Activated CD8-positive, alpha-beta memory T cell treated with anti-CD3 and anti-CD28 coated beads for 1 hour (primary cell): ENCODE measurements around the gene GRIA2.
"Not testable (repeated sequence)": the region's sequence is repeated elsewhere in the genome, so short reads cannot be mapped to it uniquely, and the experiment has no call there.

Source experiments
- DNase-seq, 2 donors: peaks; one replicate each; pipeline ENCODE4 v3.0.0-alpha.2; 2020; ENCODE audit warnings: low read depth in 1 of 2; ENCODE audit errors: extremely low read depth in 1 of 2

GRIA2 gene

GRCh38 chr4:157220371-157220881 lies at the start of gene GRIA2:
Gene GRIA2 (plus strand): TSS chr4:157220728. CDS start chr4:157221043, 315 bp downstream.
- DNase-seq = no peak

GRCh38 chr4:157172011-157172410 lies 48.5 kb upstream of the GRIA2 start:
- DNase-seq = no peak

- not testable (repeated sequence) for DNase-seq
These were observed 40.3 kb upstream of the GRIA2 start for GRCh38 chr4:157180268-157180667.

- no peak for DNase-seq
These were observed 36.2 kb upstream of the GRIA2 start for GRCh38 chr4:157184300-157184699.

GRCh38 chr4:157185363-157185762 lies 35.2 kb upstream of the GRIA2 start:
- DNase-seq = no peak

GRCh38 chr4:157195374-157195773 lies 25.2 kb upstream of the GRIA2 start:
- DNase-seq = no peak

- DNase-seq = no peak
These were observed 24.5 kb upstream of the GRIA2 start for GRCh38 chr4:157196046-157196445.

GRCh38 chr4:157204634-157205244 lies 15.8 kb upstream of the GRIA2 start:
- DNase-seq = no peak

- no peak for DNase-seq
These were observed 2.8 kb upstream of the GRIA2 start for GRCh38 chr4:157217708-157218107.

GRCh38 chr4:157219711-157220370 lies 687 bp upstream of the GRIA2 start:
- DNase-seq = no peak

GRCh38 chr4:157221426-157221894 lies 932 bp downstream of the GRIA2 start:
- DNase-seq = no peak

GRCh38 chr4:157221895-157222770 lies 1.6 kb downstream of the GRIA2 start:
- DNase-seq = no peak

- no peak for DNase-seq
These were observed 2.2 kb downstream of the GRIA2 start for GRCh38 chr4:157222771-157223160.

- no peak for DNase-seq
These were observed 2.9 kb downstream of the GRIA2 start for GRCh38 chr4:157223456-157223855.

GRCh38 chr4:157225096-157225495 lies 4.6 kb downstream of the GRIA2 start:
- no peak for DNase-seq

GRCh38 chr4:157226035-157226434 lies 5.5 kb downstream of the GRIA2 start:
- no peak for DNase-seq

GRCh38 chr4:157226601-157227000 lies 6.1 kb downstream of the GRIA2 start:
- DNase-seq = no peak

GRCh38 chr4:157231525-157231924 lies 11.0 kb downstream of the GRIA2 start:
- no peak for DNase-seq

GRCh38 chr4:157242871-157243270 lies 22.3 kb downstream of the GRIA2 start:
- no peak for DNase-seq

- no peak for DNase-seq
These were observed 23.8 kb downstream of the GRIA2 start for GRCh38 chr4:157244348-157244747.

GRCh38 chr4:157245351-157245750 lies 24.8 kb downstream of the GRIA2 start:
- DNase-seq = no peak
